Loucy (cell line): ENCODE results near the gene UBXN7.

Source experiments
- CTCF ChIP-seq: fragments of 200-600 bp; sonication (generic); conservative IDR thresholded peaks from 2 replicates; pipeline ENCODE4 v1.5.1; 2014; ENCODE audit warnings: mild to moderate bottlenecking, antibody characterized with exemption, low read length
- EZH2phosphoT487 ChIP-seq: fragments of 200-600 bp; IDR thresholded peaks from 2 replicates; pipeline ENCODE4 v1.6.1; 2018; ENCODE audit warnings: antibody characterized with exemption, mild to moderate bottlenecking, moderate library complexity, borderline replicate concordance

GRCh38 chr3:196440696-196441095 is 8.5 kb upstream of the UBXN7 start:
- TF ChIP-seq EZH2phosphoT487, result no peak
- no peak for TF ChIP-seq CTCF
